ENCODE data around the gene VTI1A.

Gene VTI1A

DNA sequence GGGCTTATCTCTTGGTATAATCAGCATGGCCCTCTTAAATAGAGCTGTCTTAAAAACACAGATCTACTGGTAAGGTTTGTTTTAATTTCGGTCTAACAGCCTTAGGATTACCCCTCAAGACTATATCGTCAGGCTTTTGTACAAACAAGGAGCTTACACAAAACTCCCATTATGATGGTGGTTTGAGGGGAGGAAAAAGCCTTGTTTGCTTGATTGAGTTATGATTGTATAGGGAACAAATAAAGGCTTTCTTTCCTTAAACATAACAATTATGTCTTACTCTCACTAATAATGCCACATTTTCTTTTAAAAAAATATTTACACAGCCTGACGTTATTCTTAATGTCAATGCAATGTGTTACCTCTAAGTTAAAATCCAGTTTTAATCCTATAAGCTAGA lies 314.2 kb downstream of the VTI1A start:
- Histone ChIP-seq H3K36me3 (replicated peaks; ENCODE audit: insufficient read depth, low read length) (no peaks in the 10 kb centered on the region), H3K27me3 (replicated peaks; ENCODE audit: insufficient read depth, low read length) (no peaks in the 10 kb centered on the region), H4K20me1 (ENCODE audit: insufficient read depth, low read length) (no peaks in the 10 kb centered on the region), H3K27ac (ENCODE audit: low read length) (no peak overlapping the region), H2AFZ (ENCODE audit: low read length) (no peak overlapping the region), H3K4me3 (ENCODE audit: low read length) (no peak overlapping the region), H3K79me2 (ENCODE audit: low read length) (no peaks in the 10 kb centered on the region), H3K4me2 (ENCODE audit: low read depth, low read length) (no peak overlapping the region), H3K9me3 (replicated peaks; ENCODE audit: insufficient read depth, low read length) (no peaks in the 10 kb centered on the region), H3K9me2 (replicated peaks; ENCODE audit: insufficient read depth, low read length) (no peaks in the 10 kb centered on the region), H3F3A (ENCODE audit: insufficient read depth, low read length) (no peaks in the 10 kb centered on the region), H3K9ac (ENCODE audit: low read length) (no peak overlapping the region), H3K4me1 (ENCODE audit: low read length) (no peaks in the 10 kb centered on the region)
- TF ChIP-seq EZH2phosphoT487 (IDR thresholded peaks at IDR 0.05; ENCODE audit: low read length) = no peak
- no peak for TF ChIP-seq EZH2 (optimal IDR thresholded peaks at IDR 0.05; ENCODE audit: low read depth, low read length)
- TF ChIP-seq, protein P1, sequence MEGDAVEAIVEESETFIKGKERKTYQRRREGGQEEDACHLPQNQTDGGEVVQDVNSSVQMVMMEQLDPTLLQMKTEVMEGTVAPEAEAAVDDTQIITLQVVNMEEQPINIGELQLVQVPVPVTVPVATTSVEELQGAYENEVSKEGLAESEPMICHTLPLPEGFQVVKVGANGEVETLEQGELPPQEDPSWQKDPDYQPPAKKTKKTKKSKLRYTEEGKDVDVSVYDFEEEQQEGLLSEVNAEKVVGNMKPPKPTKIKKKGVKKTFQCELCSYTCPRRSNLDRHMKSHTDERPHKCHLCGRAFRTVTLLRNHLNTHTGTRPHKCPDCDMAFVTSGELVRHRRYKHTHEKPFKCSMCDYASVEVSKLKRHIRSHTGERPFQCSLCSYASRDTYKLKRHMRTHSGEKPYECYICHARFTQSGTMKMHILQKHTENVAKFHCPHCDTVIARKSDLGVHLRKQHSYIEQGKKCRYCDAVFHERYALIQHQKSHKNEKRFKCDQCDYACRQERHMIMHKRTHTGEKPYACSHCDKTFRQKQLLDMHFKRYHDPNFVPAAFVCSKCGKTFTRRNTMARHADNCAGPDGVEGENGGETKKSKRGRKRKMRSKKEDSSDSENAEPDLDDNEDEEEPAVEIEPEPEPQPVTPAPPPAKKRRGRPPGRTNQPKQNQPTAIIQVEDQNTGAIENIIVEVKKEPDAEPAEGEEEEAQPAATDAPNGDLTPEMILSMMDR (IDR thresholded peaks at IDR 0.05; ENCODE audit: low read length) = no peak
- no peak for DNase-seq

DNA sequence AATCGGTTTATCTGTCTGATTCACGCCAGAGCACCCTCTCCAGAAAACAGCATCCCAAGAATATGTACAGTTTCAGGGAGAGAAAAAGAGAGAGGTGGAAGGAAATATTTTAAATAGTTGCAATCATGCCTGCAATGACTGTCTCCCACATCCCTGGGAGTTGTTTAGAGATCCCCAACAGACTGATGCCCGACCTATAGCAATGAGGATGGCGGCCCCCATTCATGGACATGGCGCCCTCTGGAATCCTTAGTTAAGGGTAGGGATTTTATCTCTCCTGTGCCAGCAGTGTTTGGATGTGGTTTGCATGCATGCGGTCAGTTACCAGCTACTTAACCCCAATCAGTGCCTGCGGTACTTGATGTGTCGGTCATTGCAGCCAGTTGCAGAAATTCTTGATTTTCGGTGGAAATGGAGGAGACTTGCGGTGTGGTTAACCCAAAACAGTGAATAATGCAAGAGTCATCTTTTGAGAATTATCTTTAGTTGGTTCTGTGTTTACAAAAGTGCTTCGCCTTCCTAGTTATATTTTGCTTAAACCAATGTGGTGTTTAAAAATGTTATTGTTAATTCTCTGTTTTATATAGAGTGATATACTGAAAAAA lies 317.0 kb downstream of the VTI1A start:
- Histone ChIP-seq H4K20me1 (ENCODE audit: insufficient read depth, low read length) (no peaks in the 10 kb centered on the region), H3K9ac (ENCODE audit: low read length) (no peak overlapping the region), H2AFZ (ENCODE audit: low read length) (no peak overlapping the region), H3K27me3 (replicated peaks; ENCODE audit: insufficient read depth, low read length) (no peaks in the 10 kb centered on the region), H3K4me2 (ENCODE audit: low read depth, low read length) (no peak overlapping the region), H3K9me2 (replicated peaks; ENCODE audit: insufficient read depth, low read length) (no peaks in the 10 kb centered on the region), H3K27ac (ENCODE audit: low read length) (no peak overlapping the region), H3K36me3 (replicated peaks; ENCODE audit: insufficient read depth, low read length) (no peaks in the 10 kb centered on the region), H3F3A (ENCODE audit: insufficient read depth, low read length) (no peaks in the 10 kb centered on the region), H3K79me2 (ENCODE audit: low read length) (no peaks in the 10 kb centered on the region), H3K4me3 (ENCODE audit: low read length) (no peak overlapping the region), H3K9me3 (replicated peaks; ENCODE audit: insufficient read depth, low read length) (no peaks in the 10 kb centered on the region), H3K4me1 (ENCODE audit: low read length) (no peaks in the 10 kb centered on the region)
- DNase-seq = no peak
- TF ChIP-seq, protein P1 (IDR thresholded peaks at IDR 0.05; ENCODE audit: low read length) = no peak
- no peak for TF ChIP-seq EZH2phosphoT487 (IDR thresholded peaks at IDR 0.05; ENCODE audit: low read length)
- TF ChIP-seq EZH2 (optimal IDR thresholded peaks at IDR 0.05; ENCODE audit: low read depth, low read length) = no peak

DNA sequence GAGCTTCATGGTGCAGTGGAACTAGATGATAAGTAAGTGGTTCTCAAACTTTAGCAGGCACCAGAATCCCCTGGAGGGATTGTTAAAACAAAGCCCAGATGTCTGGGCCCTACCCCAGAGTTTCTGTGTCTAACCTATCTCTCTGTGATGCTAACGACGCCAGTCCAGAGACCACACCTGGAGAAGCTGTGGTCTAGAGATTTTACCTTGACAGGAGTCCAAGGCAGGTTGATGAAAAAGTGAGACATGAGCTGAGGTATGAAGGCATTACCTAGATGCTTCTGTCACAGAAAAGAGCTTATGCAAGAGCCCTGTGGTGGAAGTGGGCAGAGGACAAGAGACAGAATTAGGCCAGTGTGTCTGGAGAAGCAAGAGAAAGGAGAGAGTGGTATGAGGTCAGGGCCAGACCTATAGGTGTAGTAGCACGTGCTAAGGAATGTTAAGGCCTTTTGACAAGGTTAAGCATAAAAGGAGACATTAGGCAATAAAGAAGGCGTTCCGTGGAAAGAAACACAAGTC lies 318.8 kb downstream of the VTI1A start:
- TF ChIP-seq, protein P1 (IDR thresholded peaks at IDR 0.05; ENCODE audit: low read length) = no peak
- TF ChIP-seq EZH2phosphoT487 (IDR thresholded peaks at IDR 0.05; ENCODE audit: low read length) = no peak
- TF ChIP-seq EZH2 (optimal IDR thresholded peaks at IDR 0.05; ENCODE audit: low read depth, low read length) = no peak
- Histone ChIP-seq H3K79me2 (ENCODE audit: low read length) (no peaks in the 10 kb centered on the region), H3K9me3 (replicated peaks; ENCODE audit: insufficient read depth, low read length) (no peaks in the 10 kb centered on the region), H3K4me3 (ENCODE audit: low read length) (no peak overlapping the region), H4K20me1 (ENCODE audit: insufficient read depth, low read length) (no peaks in the 10 kb centered on the region), H2AFZ (ENCODE audit: low read length) (no peak overlapping the region), H3F3A (ENCODE audit: insufficient read depth, low read length) (no peaks in the 10 kb centered on the region), H3K9ac (ENCODE audit: low read length) (no peak overlapping the region), H3K4me2 (ENCODE audit: low read depth, low read length) (no peak overlapping the region), H3K9me2 (replicated peaks; ENCODE audit: insufficient read depth, low read length) (no peaks in the 10 kb centered on the region), H3K36me3 (replicated peaks; ENCODE audit: insufficient read depth, low read length) (no peaks in the 10 kb centered on the region), H3K27ac (ENCODE audit: low read length) (no peak overlapping the region), H3K4me1 (ENCODE audit: low read length) (no peaks in the 10 kb centered on the region), H3K27me3 (replicated peaks; ENCODE audit: insufficient read depth, low read length) (no peaks in the 10 kb centered on the region)
- DNase-seq = no peak
